Measurements from ENCODE around the gene SPRED2.

Gene SPRED2

DNA sequence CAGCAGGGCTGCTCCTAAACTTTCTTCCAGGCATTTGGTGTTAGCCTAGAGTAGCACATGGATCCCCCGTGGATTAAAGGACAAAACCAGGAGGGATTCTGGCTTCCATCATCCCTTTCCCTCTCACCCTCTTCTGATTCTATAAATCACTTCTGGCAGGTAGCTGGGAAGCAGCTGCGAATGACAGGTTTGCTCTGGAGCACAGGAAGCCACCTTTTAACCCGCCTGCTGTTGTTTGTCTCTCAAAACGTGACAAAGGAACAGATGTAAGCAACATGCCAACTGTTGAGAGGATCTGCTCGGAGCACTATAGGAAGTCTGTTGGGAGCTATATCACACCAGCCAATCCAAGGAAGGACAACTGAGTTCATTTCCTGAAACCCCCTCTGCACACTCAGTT, 102.9 kb downstream of the SPRED2 start:
- TF ChIP-seq, protein P1, sequence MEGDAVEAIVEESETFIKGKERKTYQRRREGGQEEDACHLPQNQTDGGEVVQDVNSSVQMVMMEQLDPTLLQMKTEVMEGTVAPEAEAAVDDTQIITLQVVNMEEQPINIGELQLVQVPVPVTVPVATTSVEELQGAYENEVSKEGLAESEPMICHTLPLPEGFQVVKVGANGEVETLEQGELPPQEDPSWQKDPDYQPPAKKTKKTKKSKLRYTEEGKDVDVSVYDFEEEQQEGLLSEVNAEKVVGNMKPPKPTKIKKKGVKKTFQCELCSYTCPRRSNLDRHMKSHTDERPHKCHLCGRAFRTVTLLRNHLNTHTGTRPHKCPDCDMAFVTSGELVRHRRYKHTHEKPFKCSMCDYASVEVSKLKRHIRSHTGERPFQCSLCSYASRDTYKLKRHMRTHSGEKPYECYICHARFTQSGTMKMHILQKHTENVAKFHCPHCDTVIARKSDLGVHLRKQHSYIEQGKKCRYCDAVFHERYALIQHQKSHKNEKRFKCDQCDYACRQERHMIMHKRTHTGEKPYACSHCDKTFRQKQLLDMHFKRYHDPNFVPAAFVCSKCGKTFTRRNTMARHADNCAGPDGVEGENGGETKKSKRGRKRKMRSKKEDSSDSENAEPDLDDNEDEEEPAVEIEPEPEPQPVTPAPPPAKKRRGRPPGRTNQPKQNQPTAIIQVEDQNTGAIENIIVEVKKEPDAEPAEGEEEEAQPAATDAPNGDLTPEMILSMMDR (IDR thresholded peaks at IDR 0.05) = no peak

DNA sequence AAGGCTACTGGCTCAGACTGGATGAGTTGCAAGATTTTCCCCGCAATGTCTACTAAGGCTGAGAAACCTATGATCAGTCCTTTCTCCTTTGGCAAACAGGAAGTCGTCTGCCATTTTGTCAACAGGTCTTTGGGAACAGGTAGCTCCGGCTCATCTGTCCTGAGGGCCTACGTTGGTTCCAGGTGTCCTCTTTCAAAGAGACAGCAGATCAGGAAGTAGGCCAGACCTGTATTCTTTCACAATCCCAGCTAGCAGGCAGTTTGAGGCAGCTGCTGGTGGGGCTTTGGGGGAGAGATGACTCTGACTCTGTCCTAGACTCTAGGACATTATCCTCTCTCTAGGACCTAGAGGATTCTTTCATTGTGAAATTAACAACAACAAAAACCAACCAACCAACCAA, 106.1 kb downstream of the SPRED2 start:
- TF ChIP-seq, protein P1 (IDR thresholded peaks at IDR 0.05) = no peak

DNA sequence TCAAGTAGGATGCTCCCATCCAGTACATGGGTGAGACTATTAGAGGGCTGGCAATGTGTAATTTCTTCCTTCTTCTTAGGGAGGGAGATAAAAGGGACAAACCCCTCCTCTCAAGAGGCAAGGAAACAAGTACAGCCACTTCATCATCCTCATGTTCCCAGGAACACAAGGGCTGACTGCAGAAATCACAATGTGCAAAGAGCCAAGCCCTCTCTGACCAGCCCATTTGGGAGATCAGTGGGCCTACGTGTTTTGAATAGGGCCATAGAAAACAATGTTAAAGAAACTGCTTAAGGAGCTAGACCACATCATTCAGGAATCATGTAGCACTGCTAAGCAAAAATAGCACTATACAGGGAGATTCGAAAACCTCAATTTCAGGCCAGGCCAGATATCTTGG, 107.3 kb downstream of the SPRED2 start:
- TF ChIP-seq, protein P1 (IDR thresholded peaks at IDR 0.05) = no peak

DNA sequence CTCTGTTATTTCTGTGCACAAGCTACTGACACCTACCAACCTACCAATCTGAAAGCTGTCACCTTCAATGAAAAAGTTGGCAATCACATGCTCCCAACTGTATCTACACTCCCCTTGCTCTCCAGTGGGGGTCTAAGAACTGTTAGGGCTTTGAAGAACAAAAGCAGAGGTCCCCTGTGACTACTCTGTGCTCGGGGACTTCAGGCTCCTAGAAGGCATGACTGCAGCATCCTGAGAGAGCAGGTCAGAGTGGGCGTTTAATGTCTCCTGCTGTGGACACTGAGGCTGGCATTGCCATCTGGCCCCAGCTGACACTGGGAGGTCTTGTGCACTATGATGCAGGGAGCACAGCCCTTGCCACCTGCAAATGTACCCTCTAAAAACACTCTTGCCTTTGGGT, 111.5 kb downstream of the SPRED2 start:
- TF ChIP-seq, protein P1 (IDR thresholded peaks at IDR 0.05) = no peak

DNA sequence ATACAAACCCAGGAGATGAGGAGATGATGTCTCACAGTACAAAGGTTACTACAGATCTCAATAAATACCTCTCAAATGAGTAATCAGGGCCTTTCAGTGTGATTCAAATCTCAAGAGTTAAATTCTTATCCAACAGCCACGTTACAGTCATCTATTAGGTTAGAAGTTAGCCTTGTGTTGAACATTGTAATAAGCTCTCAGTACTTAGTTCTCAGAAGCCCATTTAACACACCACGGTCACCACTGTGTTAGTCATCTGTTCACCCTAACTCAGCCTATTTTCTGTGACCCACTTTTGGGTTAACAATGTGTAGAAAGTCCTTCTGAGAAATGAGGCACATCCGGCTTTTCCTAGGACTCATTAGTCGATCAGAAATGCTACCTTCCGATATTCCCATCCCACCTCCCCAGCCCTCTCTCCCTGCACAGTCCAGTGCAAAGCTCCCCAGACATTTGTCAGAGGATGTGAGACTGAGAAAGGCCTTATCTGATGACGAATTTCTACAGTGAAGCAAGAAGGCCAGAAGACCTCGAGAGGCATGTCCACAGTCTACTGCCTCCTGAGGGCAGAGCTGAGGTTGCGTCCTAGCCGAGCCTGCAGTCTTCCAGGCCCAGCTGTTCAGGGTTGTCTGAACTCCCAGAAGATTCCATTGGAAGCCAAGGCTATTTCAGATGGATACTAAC, 112.2 kb downstream of the SPRED2 start:
- TF ChIP-seq, protein P1 (IDR thresholded peaks at IDR 0.05) = no peak

DNA sequence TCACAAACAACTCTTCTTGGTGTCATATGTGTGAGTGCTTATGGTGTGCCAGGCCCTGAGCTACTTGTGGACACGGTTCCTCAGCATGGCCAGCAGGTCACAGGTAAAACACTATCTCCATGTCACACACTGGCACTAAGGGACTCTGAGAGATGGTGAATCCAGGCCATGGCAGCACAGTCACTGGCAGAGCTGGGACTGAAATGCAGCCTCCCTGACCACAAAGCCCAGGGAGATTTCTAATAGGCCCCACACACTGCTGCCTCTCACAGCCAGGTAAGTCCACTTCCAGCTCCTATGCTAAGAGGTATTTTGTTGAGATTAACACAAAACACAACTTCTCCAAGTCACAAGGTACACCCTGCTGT, 112.7 kb downstream of the SPRED2 start:
- TF ChIP-seq, protein P1 (IDR thresholded peaks at IDR 0.05) = no peak

DNA sequence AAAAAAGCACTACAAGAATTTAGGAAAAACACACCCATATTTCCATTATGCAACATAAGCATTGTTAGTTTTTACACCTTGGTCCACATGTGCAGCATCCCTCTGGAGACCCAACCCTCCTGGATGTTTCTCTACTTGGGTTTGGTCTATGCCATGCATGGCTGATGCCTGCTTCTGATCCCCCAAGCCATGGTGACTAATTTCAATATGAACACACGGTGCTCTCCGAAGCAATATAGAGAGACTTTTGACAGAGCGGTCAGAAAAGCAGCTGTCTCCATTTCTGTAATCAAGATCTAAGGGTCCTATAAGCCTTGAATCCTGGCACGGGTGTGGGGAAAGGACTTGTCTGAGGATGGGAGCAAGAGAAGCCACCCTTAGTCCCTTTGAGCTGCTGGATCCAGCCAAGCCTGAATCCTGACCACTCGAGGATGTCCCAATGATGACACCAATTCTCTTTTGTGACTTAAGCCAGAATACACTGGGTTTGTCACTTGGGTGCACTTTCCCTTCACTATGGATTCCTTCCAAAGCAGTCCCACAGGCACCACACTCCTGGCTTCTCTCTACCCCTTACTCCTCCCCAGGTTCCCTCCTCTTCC, 113.2 kb downstream of the SPRED2 start:
- TF ChIP-seq, protein P1 (IDR thresholded peaks at IDR 0.05) = no peak

Measured in LNCAP (cell line).